CD4-positive, alpha-beta T cell treated with Interleukin-6 at 100 ng/mL for 8 hours (primary cell): ENCODE measurements around the gene TMEM174.

Experiments
- DNase-seq: peaks from one replicate; pipeline ENCODE4 v3.0.0-alpha.2; 2020; ENCODE audit warnings: mixed read lengths, low spot score

Gene TMEM174

GRCh38 chr5:73172951-73173350 lies at the start of gene TMEM174:
Gene TMEM174, plus strand, starts transcription at chr5:73173193. Its CDS starts 51 bp downstream, at chr5:73173244.
- no peak for DNase-seq

- DNase-seq: no peak
These were observed 47.7 kb upstream of the TMEM174 start for GRCh38 chr5:73125289-73125688.

GRCh38 chr5:73126381-73126780 lies 46.6 kb upstream of the TMEM174 start:
- no peak for DNase-seq

GRCh38 chr5:73126957-73127356 lies 46.0 kb upstream of the TMEM174 start:
- no peak for DNase-seq

- no peak for DNase-seq
These were observed 43.9 kb upstream of the TMEM174 start for GRCh38 chr5:73129143-73129542.

GRCh38 chr5:73130811-73131210 lies 42.2 kb upstream of the TMEM174 start:
- no peak for DNase-seq

- DNase-seq: no peak
These were observed 41.1 kb upstream of the TMEM174 start for GRCh38 chr5:73131711-73132425.

GRCh38 chr5:73132759-73133158 lies 40.2 kb upstream of the TMEM174 start:
- DNase-seq: no peak

GRCh38 chr5:73135021-73135420 lies 38.0 kb upstream of the TMEM174 start:
- DNase-seq: no peak

GRCh38 chr5:73135429-73136054 lies 37.5 kb upstream of the TMEM174 start:
- DNase-seq: no peak

GRCh38 chr5:73136055-73136562 lies 36.9 kb upstream of the TMEM174 start:
- no peak for DNase-seq

GRCh38 chr5:73137563-73138530 lies 35.1 kb upstream of the TMEM174 start:
- no peak for DNase-seq

GRCh38 chr5:73139485-73139884 lies 33.5 kb upstream of the TMEM174 start:
- DNase-seq: no peak

- no peak for DNase-seq
These were observed 32.2 kb upstream of the TMEM174 start for GRCh38 chr5:73140801-73141200.

- no peak for DNase-seq
These were observed 31.0 kb upstream of the TMEM174 start for GRCh38 chr5:73142035-73142434.

GRCh38 chr5:73143716-73144115 lies 29.3 kb upstream of the TMEM174 start:
- DNase-seq: no peak

- DNase-seq: no peak
These were observed 23.5 kb upstream of the TMEM174 start for GRCh38 chr5:73149540-73149939.

GRCh38 chr5:73150876-73151275 lies 22.1 kb upstream of the TMEM174 start:
- DNase-seq: no peak

- DNase-seq: no peak
These were observed 21.1 kb upstream of the TMEM174 start for GRCh38 chr5:73151766-73152410.

- no peak for DNase-seq
These were observed 20.3 kb upstream of the TMEM174 start for GRCh38 chr5:73152411-73153388.

- no peak for DNase-seq
These were observed 19.5 kb upstream of the TMEM174 start for GRCh38 chr5:73153513-73153912.
